Measurements from ENCODE around the gene ZNF853. TPM values are rescaled to one million over a fixed set of nuclear protein-coding genes. Genes with fewer than 3 reads are reported as not detected.
"Not testable (repeated sequence)": the region's sequence is repeated elsewhere in the genome, so short reads cannot be mapped to it uniquely, and the experiment has no call there.

ZNF853 gene
- total RNA-seq, 1 donor from 2014 or later: 25.7 TPM

DNA sequence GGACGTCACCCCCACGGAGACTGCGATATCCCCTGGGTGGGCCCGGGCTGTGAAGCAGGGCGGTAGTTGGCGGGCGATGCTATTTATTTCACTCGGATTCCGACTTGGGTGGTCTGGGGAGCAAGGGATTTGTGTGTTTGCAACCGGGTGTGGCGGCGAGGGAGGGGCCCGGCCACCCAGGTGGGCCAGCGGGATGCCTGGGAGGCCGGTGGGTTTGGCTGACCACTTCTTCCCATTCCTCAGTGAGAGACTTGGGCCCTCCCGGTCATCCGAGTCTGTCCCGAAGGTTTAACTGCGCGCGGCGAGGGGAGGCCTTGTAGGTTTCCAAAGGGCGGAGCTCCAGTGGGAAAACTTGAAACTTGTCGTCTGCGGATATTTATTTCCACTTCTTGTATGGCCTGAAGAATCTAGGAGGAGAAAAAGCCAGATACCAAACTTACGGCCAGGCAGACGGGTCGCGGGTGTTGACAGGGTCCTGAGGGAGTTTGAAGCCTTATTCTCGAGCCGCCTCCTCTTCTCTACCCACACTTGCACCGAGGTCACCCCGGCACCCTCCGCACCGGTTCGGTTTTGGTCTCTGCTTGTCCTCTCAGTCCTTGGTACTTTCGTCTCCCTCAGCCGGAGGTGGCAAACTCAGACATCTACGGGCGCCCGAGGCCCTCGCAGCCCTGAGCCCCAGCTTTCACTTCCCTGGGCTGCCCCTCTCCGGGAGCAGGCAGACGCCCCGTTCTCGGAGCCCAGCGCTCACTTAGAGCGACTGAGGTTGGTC is 39.6 kb downstream of the ZNF853 start:
- peaks cover 4% of the 10 kb centered on the region for H3K36me3 ChIP-seq (ENCODE audit: control insufficient read depth, insufficient read depth, low read length)
- no peak overlapping the region for H3K4me3 ChIP-seq (ENCODE audit: low read depth, low read length)
- TF ChIP-seq, protein P1, sequence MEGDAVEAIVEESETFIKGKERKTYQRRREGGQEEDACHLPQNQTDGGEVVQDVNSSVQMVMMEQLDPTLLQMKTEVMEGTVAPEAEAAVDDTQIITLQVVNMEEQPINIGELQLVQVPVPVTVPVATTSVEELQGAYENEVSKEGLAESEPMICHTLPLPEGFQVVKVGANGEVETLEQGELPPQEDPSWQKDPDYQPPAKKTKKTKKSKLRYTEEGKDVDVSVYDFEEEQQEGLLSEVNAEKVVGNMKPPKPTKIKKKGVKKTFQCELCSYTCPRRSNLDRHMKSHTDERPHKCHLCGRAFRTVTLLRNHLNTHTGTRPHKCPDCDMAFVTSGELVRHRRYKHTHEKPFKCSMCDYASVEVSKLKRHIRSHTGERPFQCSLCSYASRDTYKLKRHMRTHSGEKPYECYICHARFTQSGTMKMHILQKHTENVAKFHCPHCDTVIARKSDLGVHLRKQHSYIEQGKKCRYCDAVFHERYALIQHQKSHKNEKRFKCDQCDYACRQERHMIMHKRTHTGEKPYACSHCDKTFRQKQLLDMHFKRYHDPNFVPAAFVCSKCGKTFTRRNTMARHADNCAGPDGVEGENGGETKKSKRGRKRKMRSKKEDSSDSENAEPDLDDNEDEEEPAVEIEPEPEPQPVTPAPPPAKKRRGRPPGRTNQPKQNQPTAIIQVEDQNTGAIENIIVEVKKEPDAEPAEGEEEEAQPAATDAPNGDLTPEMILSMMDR (IDR thresholded peaks at IDR 0.05; ENCODE audit: insufficient read depth, low read length, poor library complexity, severe bottlenecking): no peak

DNA sequence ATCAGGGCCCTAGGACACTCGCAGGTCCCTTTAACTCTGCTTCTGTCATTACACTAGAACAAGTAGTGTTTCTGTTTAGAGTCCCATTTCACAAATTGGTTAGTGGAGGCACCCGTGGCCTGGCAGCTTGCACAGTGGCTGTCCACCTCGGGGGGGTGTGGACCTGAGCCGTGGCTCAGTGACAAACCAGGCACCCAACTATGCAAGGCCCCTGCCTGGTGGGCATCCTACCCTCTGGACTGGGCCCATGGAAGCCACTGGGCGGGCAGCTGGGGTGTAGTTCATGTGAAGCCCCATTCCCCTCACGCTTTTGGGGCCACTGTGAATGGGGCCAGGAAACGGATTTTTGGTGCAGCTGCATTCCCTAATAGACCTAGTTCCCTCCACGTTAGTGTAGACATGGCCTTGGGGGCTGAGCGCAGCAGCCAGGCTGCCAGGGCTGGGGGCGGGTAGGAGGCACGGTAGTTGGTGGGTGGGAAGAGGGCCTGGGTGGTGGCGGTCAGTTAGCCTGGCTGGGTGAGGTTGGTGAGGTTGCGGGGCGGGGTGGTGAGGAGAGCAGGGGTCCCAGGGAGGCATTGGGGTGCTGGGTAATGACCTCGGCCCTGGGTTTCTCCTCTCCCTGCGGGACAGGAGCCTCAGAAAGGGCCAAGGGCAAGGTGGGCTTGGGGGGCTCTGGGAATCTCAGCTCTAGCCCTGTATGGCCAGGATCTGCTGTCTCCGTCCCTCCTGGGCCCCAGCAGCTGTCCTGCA is 40.4 kb downstream of the ZNF853 start:
- TF ChIP-seq, protein P1 (IDR thresholded peaks at IDR 0.05; ENCODE audit: insufficient read depth, low read length, poor library complexity, severe bottlenecking): no peak
- Histone ChIP-seq H3K27me3 (ENCODE audit: control insufficient read depth, insufficient read depth, low read length) (peaks cover 4% of the 10 kb centered on the region), H3K4me3 (ENCODE audit: low read depth, low read length) (no peak overlapping the region), H3K36me3 (ENCODE audit: control insufficient read depth, insufficient read depth, low read length) (peaks cover 4% of the 10 kb centered on the region)
- DNase-seq (ENCODE audit: low read depth): no peak

More for the DNA sequence above, 39.6 kb downstream of the ZNF853 start:
- H3K27me3 ChIP-seq (ENCODE audit: control insufficient read depth, insufficient read depth, low read length): peaks cover 4% of the 10 kb centered on the region
- no peak for DNase-seq (ENCODE audit: low read depth)

DNA sequence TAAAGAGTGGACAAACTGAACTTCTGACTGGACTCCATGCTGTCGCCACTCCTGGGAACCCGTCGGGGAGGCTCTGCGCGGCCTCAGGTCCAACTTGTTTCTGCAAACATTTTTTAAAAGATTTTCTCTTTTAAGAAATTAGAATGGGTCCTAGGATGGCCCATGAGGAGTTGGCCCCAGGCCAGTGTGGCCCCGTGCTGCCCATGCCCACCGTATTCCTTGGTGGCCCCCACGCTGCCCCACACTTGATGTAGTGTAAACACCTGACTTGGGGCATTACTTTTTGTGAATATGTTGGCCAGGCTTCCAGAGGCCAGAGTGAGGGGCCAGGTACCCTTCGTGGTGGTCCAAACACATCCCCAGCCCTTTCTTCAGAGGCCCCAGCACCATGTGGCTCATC is 41.0 kb downstream of the ZNF853 start:
- TF ChIP-seq, protein P1 (IDR thresholded peaks at IDR 0.05; ENCODE audit: insufficient read depth, low read length, poor library complexity, severe bottlenecking): no peak
- Histone ChIP-seq H3K27me3 (ENCODE audit: control insufficient read depth, insufficient read depth, low read length) (peaks cover 4% of the 10 kb centered on the region), H3K36me3 (ENCODE audit: control insufficient read depth, insufficient read depth, low read length) (peaks cover 4% of the 10 kb centered on the region), H3K4me3 (ENCODE audit: low read depth, low read length) (no peak overlapping the region)
- DNase-seq (ENCODE audit: low read depth): no peak

DNA sequence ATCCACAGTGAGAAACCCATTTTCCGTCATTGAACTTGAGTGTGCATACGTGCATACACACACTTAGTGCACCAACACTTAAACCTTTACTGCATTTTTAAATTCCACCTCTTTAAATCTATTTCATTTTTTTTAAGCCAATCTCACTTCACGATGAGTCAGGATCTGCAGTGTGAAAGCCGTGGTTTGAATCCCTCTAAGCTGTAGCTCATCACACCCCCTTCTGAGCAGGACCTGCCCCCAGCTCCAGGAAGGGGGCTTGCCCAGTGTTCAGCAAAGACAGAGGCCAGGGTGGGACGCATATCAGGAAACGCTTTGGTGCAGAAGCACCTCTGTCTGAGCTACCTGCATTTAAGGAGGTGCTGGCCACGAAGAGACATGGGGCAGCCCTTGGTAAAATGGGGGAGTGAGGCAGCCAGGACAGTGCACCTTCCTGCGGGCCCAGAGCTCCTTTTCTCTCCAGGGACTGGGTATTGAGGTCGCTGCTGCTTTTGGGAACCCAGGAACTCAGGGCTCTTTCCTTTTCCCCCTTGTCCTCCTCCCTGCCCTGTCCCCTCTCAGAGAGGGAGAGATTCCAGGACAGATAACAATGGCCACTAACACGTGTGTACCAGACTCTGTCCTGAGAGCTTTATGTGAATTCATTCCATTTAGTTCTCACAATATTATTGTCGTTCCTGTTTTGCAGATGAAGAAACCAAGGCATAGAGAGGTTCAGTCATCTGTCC is 43.4 kb downstream of the ZNF853 start:
- Histone ChIP-seq H3K36me3 (ENCODE audit: control insufficient read depth, insufficient read depth, low read length) (peaks cover 1% of the 10 kb centered on the region), H3K4me3 (ENCODE audit: low read depth, low read length) (no peak overlapping the region), H3K27me3 (ENCODE audit: control insufficient read depth, insufficient read depth, low read length) (peaks cover 4% of the 10 kb centered on the region)
- no peak for DNase-seq (ENCODE audit: low read depth)
- TF ChIP-seq, protein P1 (IDR thresholded peaks at IDR 0.05; ENCODE audit: insufficient read depth, low read length, poor library complexity, severe bottlenecking): no peak

GRCh38 chr7:6670851-6671250 is 55.4 kb downstream of the ZNF853 start:
- not testable (repeated sequence) for DNase-seq (ENCODE audit: low read depth); H3K27me3 ChIP-seq (ENCODE audit: control insufficient read depth, insufficient read depth, low read length); H3K4me3 ChIP-seq (ENCODE audit: low read depth, low read length); H3K36me3 ChIP-seq (ENCODE audit: control insufficient read depth, insufficient read depth, low read length)

Other genes with a start within 250 kb of the ZNF853 start
- 214 and 250 TPM in 2 replicates for gene RAC1, start 241.1 kb upstream of the ZNF853 start, total RNA-seq
- gene DAGLB, start 167.7 kb upstream of the ZNF853 start, total RNA-seq: 13.6 and 18.1 TPM in 2 replicates
- 92.3 and 110 TPM in 2 replicates for gene KDELR2, start 131.5 kb upstream of the ZNF853 start, total RNA-seq
- 0.13 TPM in 1 of 2 replicates, not detected in the other for gene GRID2IP, start 64.1 kb upstream of the ZNF853 start, total RNA-seq
- gene ZDHHC4, start 38.2 kb upstream of the ZNF853 start, total RNA-seq: 53.5 and 66.6 TPM in 2 replicates
- 36.0 and 44.2 TPM in 2 replicates for gene INTS15, start 25.6 kb upstream of the ZNF853 start, total RNA-seq
- 24.9 and 26.2 TPM in 2 replicates for gene ZNF316, start 21.7 kb downstream of the ZNF853 start, total RNA-seq
- 16.1 and 18.5 TPM in 2 replicates for gene ZNF12, start 91.3 kb downstream of the ZNF853 start, total RNA-seq
- 0.96 TPM in 1 of 2 replicates, not detected in the other for gene RSPH10B2, start 138.5 kb downstream of the ZNF853 start, total RNA-seq
- 29.2 TPM in 2 replicates for gene CCZ1B, start 210.7 kb downstream of the ZNF853 start, total RNA-seq

Measured in kidney epithelial cell (primary cell).